GM18867 (cell line): ENCODE measurements around the gene FAM50A.
"Not testable (repeated sequence)": the region's sequence is repeated elsewhere in the genome, so short reads cannot be mapped to it uniquely, and the experiment has no call there.

ENCODE experiments used
- ATAC-seq: cut with Tn5 transposase; IDR thresholded peaks from one replicate; pipeline ENCODE4 v1.9.1; 2021; ENCODE audit warnings: mild to moderate bottlenecking, moderate library complexity; ENCODE audit not compliant: unreplicated experiment

The FAM50A gene

GRCh38 chrX:154481911-154482601 is 38.1 kb downstream of the FAM50A start:
- ATAC-seq, result no peak

- no peak for ATAC-seq
Observed at GRCh38 chrX:154482786-154483185, 38.8 kb downstream of the FAM50A start.

GRCh38 chrX:154483325-154483724 is 39.4 kb downstream of the FAM50A start:
- no peak for ATAC-seq

DNA sequence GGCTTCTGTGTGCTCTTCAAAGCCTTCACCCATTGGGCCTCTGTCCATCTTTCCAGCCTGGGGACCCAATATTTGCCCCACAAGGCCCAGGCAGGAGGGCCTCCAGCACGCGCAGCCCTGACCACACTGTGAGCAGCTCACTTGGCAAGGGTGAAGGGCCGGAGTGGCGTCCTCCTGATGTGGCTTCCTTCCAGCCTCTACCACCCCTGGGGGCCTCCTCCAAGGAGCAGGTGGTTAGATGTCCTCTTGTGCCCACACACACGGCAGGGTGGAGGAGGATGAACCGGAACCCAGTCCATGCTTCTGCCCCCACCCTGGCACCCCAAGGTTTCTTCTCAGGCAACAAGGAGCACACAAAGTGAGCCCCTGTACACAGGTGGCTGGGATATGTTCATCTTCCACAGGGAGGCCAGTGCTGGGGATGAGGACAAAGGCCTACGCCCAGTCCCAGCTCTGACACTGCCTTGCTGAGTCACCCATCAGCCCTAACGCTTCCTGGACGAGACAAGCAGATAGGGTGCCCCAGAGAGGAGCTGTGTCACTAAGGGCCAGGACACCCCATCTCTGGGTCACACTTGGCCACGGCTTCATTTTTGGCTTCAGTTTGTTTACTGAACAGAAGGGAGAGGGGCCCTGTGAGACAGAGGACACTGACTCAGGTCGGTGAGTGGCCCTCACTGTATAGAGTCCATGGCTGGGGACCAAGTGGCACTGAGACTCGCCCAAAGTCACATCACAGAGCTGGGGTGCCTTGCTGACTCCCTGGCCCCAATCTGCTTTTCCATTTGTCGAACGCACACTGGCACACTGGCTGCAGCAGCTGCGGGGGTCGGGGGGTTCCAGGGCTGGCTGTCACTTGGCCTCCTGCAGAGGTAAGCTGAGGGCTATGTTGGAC is 40.6 kb downstream of the FAM50A start:
- no peak for ATAC-seq

GRCh38 chrX:154485150-154486051 is 41.5 kb downstream of the FAM50A start:
- ATAC-seq, result no peak

DNA sequence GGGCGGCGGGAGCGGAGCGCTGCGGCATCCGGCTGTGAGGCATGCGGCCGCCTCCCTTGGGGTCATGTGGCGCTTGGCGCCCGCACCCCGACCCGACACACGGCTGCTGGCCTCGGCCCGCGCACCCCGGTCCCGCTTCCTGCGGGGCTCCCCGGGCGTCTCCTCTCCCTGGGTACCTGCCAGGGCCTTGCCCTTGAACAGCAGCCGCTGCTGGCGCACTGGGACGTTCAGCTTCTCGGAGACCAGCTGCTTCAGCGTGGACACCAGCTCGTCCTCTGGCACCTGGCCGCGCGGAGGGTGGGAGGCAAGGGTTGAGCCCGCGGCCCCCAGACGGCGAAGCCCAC is 42.1 kb downstream of the FAM50A start:
- ATAC-seq, result peak; percentile 2

DNA sequence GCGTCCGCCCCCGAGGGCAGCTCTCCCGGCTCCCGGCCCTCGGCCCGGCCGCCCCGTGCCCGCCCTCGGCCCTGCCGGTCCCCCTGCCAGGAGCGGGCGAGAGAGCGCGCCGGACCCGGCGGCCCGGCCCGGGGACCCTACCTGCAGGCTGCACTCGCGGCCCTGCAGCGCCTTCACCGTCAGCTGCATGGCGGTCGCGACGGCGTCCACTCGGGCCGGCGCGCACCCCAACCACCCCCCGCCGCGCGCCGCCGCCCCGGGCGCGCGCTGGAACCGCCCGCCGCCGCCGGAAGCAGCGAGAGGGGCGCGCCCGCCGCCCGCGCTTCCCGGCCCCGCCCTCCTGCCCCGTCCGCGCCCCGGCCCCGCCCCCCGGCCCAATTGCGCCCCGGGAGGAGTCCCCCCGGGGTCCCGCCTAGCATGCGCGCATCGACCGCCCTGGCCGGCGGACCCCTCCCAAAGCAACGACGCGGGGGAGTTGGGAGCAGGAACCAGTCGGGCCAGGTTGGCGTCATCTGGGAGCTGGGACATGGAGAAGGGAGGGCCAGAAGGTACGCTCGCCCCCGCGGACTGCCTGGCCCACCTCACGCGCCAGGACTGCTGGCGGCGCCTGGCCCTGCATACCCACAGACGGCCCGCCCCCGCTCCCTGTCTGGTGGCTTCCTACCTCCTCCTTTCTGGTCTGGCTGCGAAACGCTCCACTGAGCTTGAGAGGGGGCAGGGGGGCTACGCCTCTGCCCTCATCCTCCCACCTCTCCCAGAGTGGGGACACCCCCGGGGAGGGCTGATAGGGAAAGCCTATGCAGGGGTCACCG is 42.7 kb downstream of the FAM50A start, which contains the start of gene UBL4A:
TSS of gene UBL4A (minus strand) at position 220 of the 812 bp plus-strand sequence. CDS start at position 189, 31 bp downstream.
- peak; percentile 21 for ATAC-seq

DNA sequence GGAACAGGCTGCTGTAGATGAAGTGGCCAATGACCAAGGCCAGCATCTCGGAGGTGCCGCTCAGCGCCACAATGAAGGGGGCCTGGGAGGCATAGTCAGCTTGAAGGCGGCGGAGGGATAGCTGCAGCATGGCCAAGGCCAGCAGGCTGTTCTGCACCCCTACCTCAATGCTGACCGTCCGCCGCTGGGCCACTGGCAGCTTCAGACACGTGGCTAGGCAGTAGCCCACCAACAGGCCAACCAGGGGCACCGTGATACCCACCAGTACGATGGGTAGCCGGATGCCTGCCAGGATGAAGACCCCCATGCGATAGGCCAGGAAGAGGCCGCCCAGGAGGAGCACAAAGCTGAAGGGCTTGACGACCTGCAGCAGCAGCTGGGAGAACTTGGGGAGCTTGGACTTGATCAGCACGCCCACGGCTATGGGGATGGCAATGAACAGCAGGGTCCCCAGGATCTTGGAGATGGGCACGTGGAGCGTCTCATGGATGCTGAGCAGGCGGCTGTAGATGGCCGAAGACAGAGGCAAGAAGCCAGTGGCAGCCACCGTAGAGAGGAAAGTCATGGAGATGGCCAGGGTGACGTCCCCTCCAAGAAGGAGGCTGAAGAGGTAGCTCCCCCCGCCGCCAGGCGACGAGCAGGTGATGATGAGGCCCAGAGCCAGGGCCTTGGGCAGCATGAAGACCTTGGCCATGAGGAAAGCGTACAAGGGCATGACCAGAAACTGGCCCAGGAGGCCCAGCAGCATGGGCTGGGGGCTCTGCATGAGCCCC is 43.8 kb downstream of the FAM50A start:
- no peak for ATAC-seq

DNA sequence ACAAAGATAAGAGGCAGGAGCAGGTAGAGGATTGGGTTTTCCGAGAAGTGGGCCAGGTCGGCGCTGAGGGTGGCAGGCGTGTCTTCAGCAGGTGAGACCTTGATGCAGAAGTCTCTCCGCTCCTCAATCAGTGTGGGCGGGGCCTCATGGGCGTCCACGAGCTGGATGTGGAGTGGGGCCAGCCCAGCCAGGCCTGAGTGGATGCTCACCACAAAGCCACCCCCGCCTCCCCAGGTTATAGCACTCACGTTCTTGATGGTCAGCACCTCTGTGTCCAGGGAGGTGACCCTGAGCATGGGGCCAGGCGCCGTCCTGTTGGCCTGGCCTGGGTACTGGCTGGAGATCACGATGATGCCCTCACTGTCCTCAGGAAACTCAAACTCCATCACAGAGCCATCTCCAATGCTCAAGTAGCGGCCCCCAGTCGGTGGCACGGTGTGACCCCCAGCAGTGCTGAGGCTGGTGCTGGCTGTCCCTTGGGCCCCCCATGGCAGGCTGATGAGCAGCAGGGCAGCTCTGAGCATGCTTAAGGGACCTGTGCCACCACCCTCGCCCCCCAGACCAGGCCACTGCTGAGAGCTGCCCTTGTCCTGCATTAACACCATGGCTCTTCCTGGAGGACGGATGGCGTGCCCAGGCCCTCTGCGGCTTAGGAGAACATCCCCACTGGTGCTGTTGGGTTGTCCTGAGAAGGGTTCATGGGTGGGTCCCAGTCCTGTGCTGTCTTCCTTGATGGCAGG is 44.6 kb downstream of the FAM50A start:
- ATAC-seq, result no peak

DNA sequence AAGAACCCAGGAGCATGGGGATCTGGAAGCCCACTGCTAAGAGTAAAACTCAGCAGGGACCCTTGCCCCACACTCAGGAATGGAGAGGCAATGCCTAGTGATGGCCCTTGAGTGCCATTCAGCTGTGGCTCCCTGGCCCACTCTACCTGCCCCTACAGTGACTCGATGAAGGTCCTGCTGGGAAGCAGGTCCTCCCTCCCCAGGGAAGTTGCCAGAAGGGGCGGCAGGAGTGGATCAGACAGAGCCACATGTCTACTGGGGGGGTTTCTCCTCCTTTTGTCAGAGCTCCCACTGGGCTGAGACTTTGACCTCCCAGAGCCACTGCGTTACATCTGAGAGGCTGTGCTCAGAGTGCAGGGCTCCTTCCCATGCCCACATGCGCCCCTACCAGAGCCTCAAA is 45.2 kb downstream of the FAM50A start:
- no peak for ATAC-seq

- peak; percentile 26 for ATAC-seq
Observed at GRCh38 chrX:154490021-154490413, 46.1 kb downstream of the FAM50A start.

GRCh38 chrX:154490414-154491083 is 46.6 kb downstream of the FAM50A start, which contains the start of gene SLC10A3:
Gene SLC10A3, minus strand, starts transcription at chrX:154490629. Its CDS starts 1,689 bp downstream, at chrX:154488940.
- ATAC-seq, result peak; percentile 77

DNA sequence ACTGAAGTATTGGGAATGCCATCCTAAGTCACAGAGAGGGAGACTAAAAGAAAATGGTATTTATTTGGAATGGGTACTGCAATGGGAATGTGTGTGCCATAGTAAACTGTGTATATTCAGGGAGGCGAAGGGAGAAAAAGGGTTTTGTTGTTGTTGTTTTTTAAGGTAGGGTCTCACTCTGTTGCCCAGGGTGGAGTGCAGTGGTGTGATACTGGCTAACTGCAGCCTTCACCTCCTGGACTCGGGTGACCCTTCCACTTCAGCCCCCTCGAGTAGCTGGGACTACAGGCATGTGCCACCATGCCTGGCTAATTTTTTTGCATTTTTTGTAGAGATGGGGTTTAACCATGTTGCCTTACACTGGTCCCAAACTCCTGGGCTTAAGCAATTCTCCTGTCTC is 50.8 kb downstream of the FAM50A start:
- no peak for ATAC-seq

- ATAC-seq, result no peak
Observed at GRCh38 chrX:154495472-154495922, 51.6 kb downstream of the FAM50A start.

GRCh38 chrX:154496591-154497137 is 52.7 kb downstream of the FAM50A start:
- ATAC-seq, result not testable (repeated sequence)
